Measurements from ENCODE around the gene SUMF1.

SUMF1 gene

DNA sequence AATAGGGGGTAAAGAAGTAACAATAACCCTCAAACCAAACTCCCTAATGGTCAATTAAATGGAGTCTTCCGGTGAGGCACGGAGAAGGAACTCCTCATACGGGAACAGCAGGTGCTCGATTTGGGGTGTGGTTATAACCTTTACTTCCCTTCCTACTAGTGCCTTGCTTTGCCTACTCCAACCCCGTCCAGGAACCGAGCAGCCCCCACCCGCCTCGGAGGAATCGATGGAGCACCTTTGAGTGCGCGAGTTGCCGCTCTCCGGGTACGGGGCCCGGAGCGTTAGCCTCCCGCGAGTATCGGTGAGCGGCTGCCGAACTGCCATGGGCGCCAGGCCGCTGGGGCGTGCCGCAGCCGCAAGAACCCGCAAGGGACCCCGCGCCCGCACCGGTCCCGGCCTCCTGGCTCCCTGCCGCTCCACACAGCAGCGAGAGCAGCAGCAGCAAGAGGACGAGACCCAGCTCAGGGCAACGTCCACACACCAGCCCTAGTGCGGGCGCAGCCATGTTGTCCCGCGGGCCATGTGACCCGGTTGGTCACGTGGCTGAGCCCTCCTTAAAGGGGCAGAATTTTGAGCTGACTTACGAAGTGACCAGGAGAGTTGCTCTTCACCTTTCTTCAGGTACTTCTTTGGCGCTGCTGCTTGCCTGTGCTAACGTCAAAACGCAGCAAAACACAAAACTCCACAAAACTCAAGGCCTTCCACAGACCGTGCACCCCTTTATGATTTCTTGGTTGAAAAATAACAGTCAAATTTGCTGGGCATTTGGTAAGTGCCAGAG is at the start of gene SUMF1:
SUMF1 (minus strand) TSS at position 529 of the 781 bp plus-strand sequence; CDS start at position 505, 24 bp downstream.
- FAIRE-seq (no peak), DNase-seq (ENCODE audit: low spot score) (peak; percentile 50)

DNA sequence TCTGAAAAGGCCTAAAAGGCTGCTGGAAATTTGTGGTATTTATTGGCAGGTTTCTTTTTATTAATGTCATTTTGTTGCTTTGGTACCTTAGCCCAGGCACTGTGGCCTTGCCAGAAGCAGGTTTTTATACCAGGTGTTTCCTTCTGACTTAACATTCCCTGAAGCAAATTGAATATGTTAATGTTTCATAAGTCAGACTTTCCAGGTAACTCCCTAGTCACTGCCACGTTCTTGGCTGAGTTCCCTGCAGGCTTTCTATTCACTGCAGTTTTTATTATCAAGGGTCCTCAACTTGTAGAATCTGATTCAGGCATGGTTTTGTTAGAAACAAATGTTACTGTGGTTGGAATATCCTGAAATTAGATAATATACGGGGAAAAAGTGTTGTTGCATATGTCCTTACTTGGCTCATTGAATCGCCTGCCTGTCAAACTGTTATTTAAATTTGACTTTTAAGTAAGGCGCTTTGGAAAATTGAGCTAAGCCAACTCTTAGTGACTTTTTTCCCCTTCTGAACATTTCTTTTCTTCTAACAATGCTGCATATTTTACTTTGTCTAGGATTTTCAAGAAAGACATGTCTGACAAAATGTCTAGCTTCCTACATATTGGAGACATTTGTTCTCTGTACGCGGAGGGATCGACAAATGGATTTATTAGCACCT is 49.0 kb upstream of the SUMF1 start:
- FAIRE-seq (no peak), DNase-seq (ENCODE audit: low spot score) (no peak)

DNA sequence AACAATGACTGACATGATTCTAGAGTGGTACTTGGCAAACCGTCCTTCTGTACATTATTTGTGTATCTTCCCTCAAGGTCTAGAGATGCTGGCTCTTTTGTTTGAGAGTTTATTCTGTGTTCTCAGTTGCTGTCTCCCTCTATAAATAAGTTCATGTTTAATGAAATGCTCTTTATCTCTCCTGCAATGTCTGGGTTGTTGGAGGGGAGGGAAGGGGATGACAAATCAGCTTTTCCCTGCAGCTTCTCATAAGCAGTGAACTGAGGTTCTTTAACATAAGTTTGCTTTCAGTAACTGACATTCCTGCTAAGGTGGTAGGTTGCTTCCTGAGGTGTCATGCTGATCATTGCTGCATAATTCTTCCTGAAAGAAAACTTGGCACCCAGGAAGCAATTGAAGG is 47.8 kb upstream of the SUMF1 start:
- FAIRE-seq = no peak
- DNase-seq (ENCODE audit: low spot score) = no peak

DNA sequence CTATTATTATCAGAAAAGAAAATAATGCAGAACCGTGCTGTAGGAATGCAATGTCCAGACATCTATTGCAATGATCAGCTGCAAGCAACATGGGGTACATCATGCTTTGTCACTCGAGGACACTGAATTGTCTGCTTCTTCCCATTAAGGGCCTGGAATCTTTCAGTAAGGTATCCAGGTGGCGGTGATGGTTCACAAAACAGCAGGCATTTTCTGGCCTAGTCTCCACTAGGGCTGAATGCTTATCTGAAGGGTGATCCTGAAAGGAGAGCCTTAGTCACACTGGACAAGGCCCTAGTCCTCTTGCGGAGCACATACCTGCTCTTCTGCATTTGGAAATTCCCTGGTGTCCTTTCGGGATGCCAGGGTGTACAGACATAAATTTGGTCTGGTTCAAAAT is 47.3 kb upstream of the SUMF1 start:
- FAIRE-seq (no peak), DNase-seq (ENCODE audit: low spot score) (no peak)

DNA sequence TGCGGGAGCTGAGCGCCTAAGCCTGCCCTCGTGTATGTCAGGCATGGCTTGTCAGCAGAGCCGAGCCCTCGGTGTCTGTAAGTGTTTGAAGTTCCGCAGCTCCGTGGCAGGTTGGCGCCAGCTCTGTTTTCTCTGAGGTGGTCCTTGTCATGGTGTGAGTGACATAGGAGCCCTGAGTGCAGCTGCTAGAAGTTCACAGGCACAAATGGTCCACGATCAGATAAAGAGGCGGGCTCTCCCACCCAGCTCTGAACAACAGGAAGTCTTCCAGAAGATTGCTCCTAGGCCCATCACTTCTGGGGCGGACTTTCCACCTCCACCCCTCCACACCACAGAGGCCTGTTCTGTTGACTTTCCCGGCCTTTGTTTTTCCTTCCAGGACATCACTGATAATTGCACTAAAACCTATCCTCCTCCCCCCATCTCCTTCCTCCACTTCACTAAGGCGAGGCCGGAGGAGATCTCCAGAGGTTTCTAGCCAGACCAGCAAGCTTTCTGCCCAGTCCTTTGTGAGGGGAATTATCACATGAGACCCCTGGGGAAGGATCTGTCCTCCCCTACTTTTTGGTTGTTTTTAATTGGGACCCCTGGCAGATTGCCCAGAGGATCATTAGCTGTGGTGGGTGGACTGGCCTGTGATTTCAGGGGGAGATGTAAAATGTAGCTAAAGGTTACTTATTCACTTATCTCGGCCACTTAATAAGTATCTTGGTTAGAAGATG is 46.0 kb upstream of the SUMF1 start:
- FAIRE-seq = no peak
- no peak for DNase-seq (ENCODE audit: low spot score)

DNA sequence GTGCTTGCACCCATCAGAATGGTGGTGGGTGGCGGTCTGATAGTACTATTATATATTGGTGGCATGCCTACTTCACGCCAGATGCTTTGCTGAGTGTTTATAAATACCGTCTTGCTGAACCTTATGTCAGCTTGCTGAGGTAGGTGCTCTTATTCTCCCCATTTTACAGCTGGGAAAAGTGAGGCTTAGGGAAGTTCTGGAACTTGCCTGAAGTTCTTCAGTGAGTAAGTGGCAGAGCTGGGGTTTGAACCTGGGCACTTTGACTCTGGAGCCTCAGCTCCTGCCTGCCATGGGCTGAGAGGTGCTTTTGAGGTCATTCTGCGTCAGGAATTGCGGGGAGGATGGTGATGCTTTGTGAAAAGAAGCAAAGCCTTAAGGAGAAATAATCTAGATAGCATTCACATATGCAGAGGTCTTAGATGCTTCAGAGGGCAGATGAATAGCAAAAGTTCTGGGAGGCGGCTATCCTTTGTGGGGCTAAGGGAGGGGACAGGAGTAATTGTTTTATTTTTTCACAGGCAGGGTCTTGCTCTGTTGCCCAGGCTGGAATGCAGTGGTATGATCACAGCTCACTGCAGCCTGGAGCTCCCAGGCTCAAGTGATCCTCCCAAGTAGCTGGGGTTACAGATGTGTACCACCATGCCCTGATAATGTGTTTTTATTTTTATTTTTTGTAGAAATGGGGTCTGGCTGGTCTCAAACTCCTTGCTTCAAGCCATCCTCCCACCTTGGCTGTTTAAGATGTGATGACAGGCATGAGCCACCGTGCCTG is 44.6 kb upstream of the SUMF1 start:
- FAIRE-seq (no peak), DNase-seq (ENCODE audit: low spot score) (no peak)

DNA sequence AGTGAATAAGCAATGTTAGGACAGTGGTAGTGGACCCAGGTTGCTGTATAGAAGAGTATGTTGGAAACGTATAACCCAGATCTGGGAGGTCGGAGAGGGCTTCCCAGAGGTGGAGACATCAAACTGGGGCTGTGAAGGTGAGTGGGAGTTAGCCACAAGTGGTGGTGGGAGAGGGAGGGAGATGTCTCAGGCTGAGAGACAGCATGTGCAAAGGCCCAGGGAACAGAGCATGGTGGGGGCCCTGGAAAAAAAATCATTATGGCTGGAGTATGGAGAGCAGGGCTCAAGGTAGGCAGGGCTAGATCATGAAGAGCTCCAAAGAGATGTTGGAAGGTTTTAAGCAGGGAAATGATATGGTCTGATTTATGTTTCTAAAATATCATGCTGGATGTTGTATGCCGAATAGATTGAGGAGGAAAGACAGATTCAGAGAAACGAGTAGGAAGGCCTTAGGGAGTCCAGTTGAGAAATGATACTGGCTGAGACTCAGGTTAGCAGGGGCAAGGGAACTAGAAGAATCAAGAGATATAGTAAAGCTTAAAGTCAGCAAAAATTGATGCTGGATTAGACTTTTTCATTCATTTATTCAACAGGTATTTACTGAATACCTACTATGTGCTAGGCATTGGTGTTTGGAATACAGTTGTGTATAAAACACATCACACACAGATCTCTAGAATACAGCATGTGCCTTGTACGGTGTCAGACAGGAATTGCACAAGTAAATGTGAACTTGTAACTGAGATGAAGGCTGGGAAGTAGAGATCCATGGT is 43.1 kb upstream of the SUMF1 start:
- no peak for DNase-seq (ENCODE audit: low spot score)
- FAIRE-seq = no peak

DNA sequence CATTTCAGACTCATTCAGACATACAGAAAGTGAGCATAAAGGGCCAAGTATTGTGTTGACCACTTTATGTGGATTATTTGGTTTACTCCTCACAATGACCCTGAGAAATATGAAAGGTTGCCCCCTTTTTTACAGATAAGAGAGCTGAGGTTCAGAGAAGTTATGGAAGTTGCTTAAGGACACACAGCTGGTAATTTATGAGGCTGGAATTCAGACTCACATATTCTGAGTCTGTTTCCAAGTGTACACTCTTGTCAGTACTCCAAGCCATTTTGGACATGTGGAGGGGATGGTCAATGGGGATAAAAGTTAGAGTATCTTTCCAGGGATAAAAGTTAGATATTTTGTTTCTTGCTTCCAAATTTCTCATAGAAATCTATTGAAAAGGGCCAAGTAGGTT is 42.0 kb upstream of the SUMF1 start:
- DNase-seq (ENCODE audit: low spot score) = no peak
- no peak for FAIRE-seq

DNA sequence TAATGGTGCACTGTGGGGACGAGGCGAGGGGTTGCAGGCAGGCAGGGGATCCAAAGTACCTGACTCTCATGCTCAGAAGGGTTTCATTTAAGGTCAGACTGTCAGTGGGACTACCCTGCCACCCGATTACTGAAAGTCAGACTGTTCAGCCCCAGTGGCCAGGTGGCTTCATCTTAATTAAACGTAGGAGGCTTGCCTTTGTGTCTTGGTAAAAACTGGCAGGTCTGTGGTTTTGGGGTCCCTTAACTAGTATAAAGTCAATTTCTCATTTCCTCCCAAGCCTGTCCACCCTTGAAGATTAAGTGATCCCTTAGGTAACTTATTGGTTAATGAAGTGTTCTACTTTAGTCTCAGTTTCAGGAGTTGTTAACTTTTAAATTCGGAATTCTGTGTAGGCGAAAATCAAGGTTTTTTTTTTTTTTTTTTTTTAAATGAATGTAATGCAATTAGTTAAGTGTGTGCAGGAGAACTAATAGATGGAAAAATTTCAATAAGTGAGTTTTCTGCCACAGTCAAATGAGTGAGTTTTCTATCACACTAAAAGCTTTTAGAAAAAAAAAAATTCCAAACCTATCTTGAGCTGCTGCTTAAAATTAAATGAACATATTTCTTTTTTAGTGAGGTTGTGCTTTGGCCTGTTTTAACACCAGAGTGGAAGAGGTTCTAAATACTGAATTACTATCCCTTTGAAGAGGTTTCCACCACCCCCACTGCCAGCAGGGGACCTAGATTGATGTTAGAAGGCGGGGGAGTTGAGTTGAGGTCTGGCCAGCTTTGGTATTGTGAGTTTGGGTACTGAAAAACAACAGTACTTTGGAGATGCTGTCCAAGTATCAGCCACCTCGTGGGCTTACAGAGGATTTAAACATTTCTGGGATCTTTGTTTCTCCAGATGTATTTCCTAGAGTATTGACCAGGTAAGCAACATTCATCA is 41.2 kb upstream of the SUMF1 start:
- no peak for FAIRE-seq

DNA sequence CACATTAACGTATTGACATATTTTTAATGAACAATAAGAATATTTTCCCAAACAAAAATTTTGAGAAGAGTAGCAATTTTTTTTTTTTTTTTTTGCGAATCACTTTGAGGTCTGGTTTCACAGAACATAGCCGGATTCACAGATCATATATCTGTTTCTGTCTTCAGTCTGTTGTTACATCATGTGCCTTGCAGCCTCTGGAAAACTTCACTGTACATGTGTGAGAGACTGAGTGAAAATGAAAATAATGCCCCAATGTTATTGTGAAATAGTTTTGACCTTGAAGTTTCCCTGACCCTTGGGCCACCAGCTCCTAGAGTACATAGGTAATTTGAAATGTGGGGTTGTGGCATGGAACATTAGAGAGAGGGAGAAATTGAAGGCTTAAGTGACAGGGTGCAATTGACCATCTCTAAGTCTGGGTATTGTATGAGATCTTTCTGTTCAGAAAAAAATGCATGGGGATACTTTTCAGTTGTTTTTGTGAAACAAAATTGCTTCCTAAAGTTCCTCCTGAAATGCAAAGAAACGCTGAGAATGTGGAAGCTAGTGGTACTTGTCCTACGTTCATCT is 40.0 kb upstream of the SUMF1 start:
- FAIRE-seq (no peak), DNase-seq (ENCODE audit: low spot score) (no peak)

More for the DNA sequence above, 41.2 kb upstream of the SUMF1 start:
- DNase-seq (ENCODE audit: low spot score) = no peak

DNA sequence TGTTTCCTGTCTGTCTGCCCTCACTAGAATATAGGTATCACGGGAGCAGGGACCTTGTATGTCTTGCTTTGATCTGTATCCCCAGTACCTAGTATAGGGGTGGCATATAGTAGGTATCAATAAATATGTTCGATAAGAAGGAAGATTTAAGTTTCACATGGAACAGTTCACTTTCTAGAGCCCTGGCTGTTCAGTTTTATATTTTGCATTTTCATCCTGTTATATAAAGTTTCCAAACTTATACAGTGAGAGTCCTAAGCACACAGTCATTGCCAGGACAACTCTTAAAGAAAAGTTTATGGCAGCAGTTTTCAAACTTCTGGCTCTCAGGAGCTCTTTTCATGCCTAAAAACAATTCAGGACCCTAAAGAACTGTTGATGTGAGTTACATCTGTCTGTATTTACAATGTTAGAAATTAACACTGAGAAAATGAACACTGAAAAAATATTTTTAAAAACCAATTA is 39.5 kb upstream of the SUMF1 start:
- DNase-seq (ENCODE audit: low spot score) (no peak), FAIRE-seq (no peak)

DNA sequence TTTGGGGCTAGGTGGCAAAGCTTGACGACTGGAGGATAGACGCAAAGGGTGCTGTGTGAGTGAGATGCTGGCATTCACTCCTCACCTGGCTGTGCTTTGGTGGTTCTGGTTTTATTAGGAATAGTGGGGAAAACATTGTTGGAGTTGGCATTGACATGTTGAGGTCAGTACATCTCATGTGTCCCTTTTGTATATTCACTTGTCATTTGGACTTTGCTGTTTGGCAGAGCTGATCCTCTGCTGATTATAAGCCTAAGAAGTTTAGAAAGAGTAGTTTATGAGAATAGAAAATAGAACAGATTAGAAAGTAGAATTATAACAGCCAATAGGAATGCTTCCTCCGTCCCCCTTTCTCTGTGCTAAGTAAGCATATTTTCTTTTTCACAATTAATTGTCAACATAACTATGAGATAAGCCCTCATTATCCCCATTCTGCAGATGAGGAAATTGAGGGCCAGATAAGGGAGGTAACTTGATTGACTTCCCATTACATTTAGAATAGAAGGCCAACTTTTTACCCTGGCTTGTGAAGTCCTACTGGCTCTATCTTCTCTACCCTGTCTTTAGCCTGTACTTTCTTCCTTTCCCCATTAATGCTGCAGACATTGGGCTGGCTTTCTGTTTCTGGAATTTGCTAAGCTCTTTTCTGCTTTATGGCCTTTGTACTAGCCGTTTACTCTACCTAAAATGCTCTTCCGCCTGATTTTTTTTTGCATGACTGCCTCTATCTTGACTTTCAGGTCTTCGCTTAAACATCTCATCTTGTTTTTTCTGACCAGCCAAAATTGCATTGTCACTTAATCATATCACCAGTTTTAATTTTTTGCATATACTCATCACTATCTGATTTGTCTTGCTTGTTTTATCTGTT is 38.9 kb upstream of the SUMF1 start:
- no peak for DNase-seq (ENCODE audit: low spot score)
- FAIRE-seq = no peak

DNA sequence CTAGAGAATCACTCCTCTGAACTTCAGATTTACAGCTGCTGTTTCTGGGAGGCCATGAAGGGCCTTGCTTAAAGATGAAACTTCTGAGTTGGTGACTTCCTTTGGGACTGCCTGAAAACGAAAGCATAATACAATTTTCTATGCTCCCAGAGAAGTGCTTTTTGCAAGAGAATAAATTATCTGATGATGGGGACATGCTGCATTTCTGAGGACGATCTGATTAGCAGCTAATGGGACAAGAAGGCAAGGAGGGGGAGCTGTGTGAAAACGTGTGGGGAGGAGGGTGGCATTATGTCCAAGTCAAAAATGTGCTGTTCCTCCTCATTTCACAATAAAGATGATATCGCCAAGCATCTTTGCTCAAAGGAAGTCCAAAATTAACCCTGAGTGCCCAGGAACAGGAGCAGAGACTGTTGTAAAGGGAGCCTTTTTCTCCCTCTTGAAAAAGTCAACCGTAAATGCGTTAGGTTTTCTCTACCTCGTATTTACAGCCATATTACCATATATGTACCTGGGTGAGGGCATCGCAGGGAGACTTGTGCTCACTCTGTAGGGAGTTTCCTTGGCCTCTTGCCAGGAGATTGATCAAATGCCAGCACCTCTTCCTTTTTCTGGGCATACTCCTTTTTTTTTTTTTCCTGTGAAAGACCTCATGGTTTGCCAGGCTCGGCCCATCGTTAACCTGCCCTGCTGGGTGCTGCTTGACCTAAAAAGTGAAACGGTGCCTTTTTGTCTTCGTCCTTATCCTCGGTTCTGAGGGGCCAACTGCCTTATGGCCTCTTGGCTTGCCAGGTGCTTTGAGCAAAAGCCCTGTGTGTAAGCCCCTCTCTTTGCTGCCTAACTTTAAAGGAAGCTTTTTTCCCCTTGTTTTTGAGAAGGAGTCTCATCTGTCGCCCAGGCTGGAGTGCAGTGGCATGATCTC is 37.5 kb upstream of the SUMF1 start:
- DNase-seq (ENCODE audit: low spot score) (no peak), FAIRE-seq (no peak)

DNA sequence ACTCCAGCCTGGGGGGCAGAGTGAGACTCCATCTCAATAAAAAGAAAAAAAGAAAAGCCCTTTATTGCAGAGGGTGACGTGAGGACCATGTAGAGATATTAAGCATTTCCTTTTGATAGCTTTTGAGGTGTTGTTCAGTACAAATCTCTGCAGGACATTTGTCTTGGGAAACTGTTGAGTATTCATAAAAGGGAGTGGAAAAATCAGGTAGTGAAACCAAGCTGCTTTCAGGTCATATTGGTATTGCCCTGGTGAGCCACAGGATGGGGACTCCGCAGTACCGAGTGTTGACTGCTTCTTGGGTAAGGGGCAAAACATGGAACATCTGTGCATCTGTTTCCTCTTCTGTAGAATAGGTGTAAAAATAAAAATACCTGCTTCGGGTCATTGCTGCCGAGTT is 36.0 kb upstream of the SUMF1 start:
- no peak for FAIRE-seq
- no peak for DNase-seq (ENCODE audit: low spot score)

DNA sequence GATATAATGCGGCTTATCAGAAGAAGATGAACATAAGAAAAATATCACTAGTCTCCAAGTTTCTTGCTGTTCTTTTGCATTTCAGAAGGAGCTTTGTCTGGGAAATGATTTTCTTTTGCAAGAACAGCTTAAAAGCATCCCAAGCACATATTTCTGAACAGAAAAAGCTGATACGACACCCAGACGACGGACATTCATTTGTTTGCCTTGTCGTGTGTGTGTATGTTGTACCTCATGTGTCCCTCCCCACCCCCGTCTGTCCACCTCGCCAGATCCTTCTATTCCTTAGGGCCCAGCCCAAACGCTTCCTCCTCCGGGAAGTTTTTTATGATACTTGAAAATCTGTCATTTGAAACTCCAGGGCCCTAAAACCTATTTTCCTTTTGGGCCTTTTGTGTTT is 34.9 kb upstream of the SUMF1 start:
- DNase-seq (ENCODE audit: low spot score) (no peak), FAIRE-seq (no peak)

DNA sequence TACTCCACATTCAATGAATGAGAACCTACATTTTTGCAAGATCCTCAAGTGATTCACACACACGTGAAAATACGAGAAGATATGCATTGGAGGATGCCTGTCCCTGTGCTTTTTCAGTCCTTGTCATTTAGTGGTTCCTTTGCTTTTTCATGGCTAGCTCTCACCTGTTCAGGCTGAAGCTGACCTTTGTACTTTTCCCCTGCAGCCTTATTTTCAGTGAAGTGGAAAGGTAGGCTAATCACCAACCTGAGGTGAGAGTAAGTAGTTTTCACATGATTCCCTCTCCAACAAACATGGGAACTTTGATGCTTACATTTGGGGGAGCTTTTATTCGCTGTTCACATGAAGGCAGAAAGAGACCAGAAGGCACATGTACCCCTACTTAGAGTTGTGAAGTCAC is 34.4 kb upstream of the SUMF1 start:
- no peak for DNase-seq (ENCODE audit: low spot score)
- FAIRE-seq = no peak

DNA sequence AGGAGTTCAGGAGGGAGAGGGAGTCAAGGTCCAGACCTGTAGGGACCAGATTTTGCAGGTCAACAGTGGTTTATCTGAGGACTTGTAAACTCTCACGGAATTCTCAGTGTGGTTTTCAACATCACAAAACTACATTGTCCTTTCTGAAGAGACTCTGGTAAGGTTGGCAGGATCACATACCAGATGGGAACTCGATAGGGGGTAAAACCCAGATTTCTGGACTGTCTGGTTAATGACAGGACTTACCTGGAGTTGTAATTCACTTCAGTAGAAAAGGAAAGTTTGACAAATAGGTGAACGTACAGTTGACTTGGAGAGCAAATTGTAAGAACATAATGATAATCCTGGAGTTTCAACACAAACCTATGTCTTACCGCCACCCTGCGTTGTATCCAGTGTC is 31.4 kb upstream of the SUMF1 start:
- no peak for FAIRE-seq
- no peak for DNase-seq (ENCODE audit: low spot score)

Data from RCC 7860 (cell line).